ENCODE measurements around the gene GRAP2. TPM values are rescaled to one million over a fixed set of nuclear protein-coding genes. Genes with fewer than 3 reads are reported as not detected.

Gene GRAP2
- total and polyA plus RNA-seq, 8 donors = 0.42 to 1.3 (median 0.79) TPM

- intact Hi-C loops (cut with DNase I) = no loop called here
- no peak for FAIRE-seq
- TF ChIP-seq, protein P1, sequence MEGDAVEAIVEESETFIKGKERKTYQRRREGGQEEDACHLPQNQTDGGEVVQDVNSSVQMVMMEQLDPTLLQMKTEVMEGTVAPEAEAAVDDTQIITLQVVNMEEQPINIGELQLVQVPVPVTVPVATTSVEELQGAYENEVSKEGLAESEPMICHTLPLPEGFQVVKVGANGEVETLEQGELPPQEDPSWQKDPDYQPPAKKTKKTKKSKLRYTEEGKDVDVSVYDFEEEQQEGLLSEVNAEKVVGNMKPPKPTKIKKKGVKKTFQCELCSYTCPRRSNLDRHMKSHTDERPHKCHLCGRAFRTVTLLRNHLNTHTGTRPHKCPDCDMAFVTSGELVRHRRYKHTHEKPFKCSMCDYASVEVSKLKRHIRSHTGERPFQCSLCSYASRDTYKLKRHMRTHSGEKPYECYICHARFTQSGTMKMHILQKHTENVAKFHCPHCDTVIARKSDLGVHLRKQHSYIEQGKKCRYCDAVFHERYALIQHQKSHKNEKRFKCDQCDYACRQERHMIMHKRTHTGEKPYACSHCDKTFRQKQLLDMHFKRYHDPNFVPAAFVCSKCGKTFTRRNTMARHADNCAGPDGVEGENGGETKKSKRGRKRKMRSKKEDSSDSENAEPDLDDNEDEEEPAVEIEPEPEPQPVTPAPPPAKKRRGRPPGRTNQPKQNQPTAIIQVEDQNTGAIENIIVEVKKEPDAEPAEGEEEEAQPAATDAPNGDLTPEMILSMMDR (IDR thresholded peaks at IDR 0.05) = no peak
- 70 to 71% methylated on average over 14 of the region's 14 CpGs for WGBS, 2 donors
- no peaks in the 10 kb centered on the region for H3K9me3 ChIP-seq
- H3K4me3 ChIP-seq = no peak overlapping the region
- no peaks in the 10 kb centered on the region for H3K36me3 ChIP-seq
- no peak overlapping the region for H3K27ac ChIP-seq
- ATAC-seq = no peak
- H3K27me3 ChIP-seq = no peaks in the 10 kb centered on the region
- no peak for DNase-seq
- peaks cover 26 to 39% (median 28%) of the 10 kb centered on the region in 3 donors for H3K4me1 ChIP-seq
Measured at GRCh38 chr22:40001800-40002577, 101.1 kb downstream of the GRAP2 start.

DNA sequence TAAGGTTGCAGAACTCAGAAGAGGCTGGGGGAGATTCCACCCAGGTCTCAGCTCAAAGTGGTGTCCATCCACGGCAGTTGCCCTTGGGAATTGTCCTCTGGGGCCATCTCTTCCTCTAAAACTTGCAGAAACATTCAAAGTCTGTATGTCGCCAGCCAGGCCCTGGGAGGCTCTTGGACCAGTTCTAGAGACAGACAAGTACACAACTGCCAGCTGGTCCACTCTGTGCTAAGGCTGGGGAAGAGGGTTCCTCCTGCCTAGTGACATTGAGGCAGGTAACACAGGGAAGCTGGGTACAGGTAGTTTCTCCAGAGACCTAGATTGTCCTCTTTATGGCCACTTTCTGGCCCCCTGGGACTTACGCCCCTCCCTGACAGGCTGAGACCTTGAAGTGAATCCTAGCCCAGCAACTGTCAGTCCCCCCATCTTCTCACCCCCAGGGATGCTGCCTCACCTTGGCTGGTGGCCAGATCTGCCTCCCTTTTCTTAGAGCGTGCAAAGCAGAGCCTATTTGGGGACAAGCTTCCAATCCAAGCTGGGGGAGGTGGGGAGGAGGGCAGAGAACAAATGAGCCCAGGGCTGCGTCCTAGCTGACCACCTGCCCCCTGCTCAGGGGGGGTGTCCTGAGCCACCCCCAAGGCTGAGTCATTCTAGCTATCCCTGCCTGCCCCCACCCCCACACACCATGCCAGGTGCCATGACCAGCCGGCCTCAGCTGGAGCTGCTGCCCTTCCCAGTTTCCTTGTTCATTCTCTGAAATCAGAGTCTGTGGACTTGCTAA lies 102.2 kb downstream of the GRAP2 start:
- Histone ChIP-seq H3K27me3 (no peaks in the 10 kb centered on the region), H3K4me3 (no peak overlapping the region), H3K4me1 (peaks cover 15 to 28% (median 16%) of the 10 kb centered on the region in 3 donors), H3K36me3 (no peaks in the 10 kb centered on the region), H3K27ac (no peak overlapping the region), H3K9me3 (no peaks in the 10 kb centered on the region)
- WGBS, 2 donors = 79 to 80% methylated on average over 6 of the region's 6 CpGs
- TF ChIP-seq, protein P1 (IDR thresholded peaks at IDR 0.05) = no peak
- no peak for FAIRE-seq
- intact Hi-C loops (cut with DNase I) = no loop called here
- peak in 1 of 4 donors; percentile 20 for ATAC-seq
- DNase-seq = no peak

GRCh38 chr22:40004836-40005235 lies 104.0 kb downstream of the GRAP2 start:
- Histone ChIP-seq H3K27me3 (no peaks in the 10 kb centered on the region), H3K36me3 (no peaks in the 10 kb centered on the region), H3K4me1 (peaks cover 4 to 17% (median 9%) of the 10 kb centered on the region in 3 donors), H3K4me3 (no peak overlapping the region), H3K27ac (no peak overlapping the region), H3K9me3 (no peaks in the 10 kb centered on the region)
- ATAC-seq (no peak), DNase-seq (no peak), FAIRE-seq (no peak)
- WGBS, 2 donors = 59 to 60% methylated on average over 6 of the region's 6 CpGs
- intact Hi-C loops (cut with DNase I) = no loop called here
- TF ChIP-seq, protein P1 (IDR thresholded peaks at IDR 0.05) = no peak

DNA sequence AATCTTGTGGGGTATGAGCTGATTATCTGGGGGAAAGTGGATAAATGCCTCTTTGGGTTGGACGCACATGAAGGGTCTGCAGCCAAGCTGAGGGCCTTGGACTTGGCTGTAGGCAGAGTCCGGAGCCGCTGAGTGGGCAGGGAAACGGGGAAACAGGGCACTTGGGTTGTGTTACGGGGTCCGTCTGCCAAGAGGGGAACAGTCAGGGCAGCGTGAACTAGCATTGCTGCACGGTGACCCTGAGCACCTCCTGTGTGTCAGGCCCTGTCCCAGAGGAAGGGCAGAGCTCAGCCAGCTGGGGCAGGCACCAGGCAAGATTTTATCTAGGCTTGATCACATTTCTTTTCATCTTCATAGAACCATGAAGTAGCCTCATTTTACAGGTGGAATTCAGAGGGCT lies 105.8 kb downstream of the GRAP2 start:
- H3K4me1 ChIP-seq = peaks cover 12 to 16% (median 15%) of the 10 kb centered on the region in 3 donors
- TF ChIP-seq, protein P1 (IDR thresholded peaks at IDR 0.05) = no peak
- H3K9me3 ChIP-seq = no peaks in the 10 kb centered on the region
- DNase-seq (no peak), FAIRE-seq (no peak), ATAC-seq (no peak)
- H3K36me3 ChIP-seq = no peaks in the 10 kb centered on the region
- 91% methylated on average over 8 of the region's 8 CpGs for WGBS, 2 donors
- H3K27ac ChIP-seq = no peak overlapping the region
- intact Hi-C loops (cut with DNase I) = no loop called here
- H3K27me3 ChIP-seq = no peaks in the 10 kb centered on the region
- no peak overlapping the region for H3K4me3 ChIP-seq
